GM23338 (cell line): ENCODE data around the gene MAPK11. TPM values are rescaled to one million over a fixed set of nuclear protein-coding genes. Genes with fewer than 3 reads are reported as not detected.

ENCODE experiments used
- ATAC-seq: fragments of 200-7000 bp; cut with Tn5 transposase; 3 replicates; pipeline ENCODE4 v1.9.1; 2020
- DNase-seq: peaks from one replicate; pipeline ENCODE4 v3.0.0-alpha.2; 2015; ENCODE audit warnings: low spot score
- H2AFZ ChIP-seq: fragments of 200-600 bp; sonication (generic); 2 replicates; pipeline ENCODE4 v1.8.0; 2016; ENCODE audit warnings: antibody characterized with exemption, mild to moderate bottlenecking, moderate library complexity
- H3F3A ChIP-seq: fragments of 200-600 bp; sonication (generic); replicated peaks from 2 replicates; pipeline ENCODE4 v1.8.0; 2017; ENCODE audit warnings: antibody characterized with exemption, mixed run types, low read depth
- H3K27ac ChIP-seq: fragments of 200-600 bp; sonication (generic); 2 replicates; pipeline ENCODE4 v1.6.1; 2016; ENCODE audit warnings: low read depth
- H3K27me3 ChIP-seq: fragments of 200-600 bp; sonication (generic); 2 replicates; pipeline ENCODE4 v1.8.0; 2016; ENCODE audit warnings: mild to moderate bottlenecking, mixed run types, moderate library complexity; ENCODE audit not compliant: insufficient read depth
- H3K36me3 ChIP-seq: fragments of 200-600 bp; sonication (generic); 2 replicates; pipeline ENCODE4 v1.8.0; 2016; ENCODE audit warnings: mild to moderate bottlenecking; ENCODE audit not compliant: insufficient read depth
- H3K4me1 ChIP-seq: fragments of 200-600 bp; sonication (generic); 2 replicates; pipeline ENCODE4 v1.8.0; 2016; ENCODE audit warnings: mild to moderate bottlenecking, moderate library complexity; ENCODE audit not compliant: insufficient read depth
- H3K4me2 ChIP-seq: fragments of 200-600 bp; sonication (generic); 2 replicates; pipeline ENCODE4 v1.7.1; 2017; ENCODE audit warnings: mixed run types
- H3K4me3 ChIP-seq: fragments of 200-600 bp; sonication (generic); 2 replicates; pipeline ENCODE4 v1.6.1; 2016; ENCODE audit warnings: mixed run types
- H3K79me2 ChIP-seq: fragments of 200-600 bp; sonication (generic); replicated peaks from 2 replicates; pipeline ENCODE4 v1.8.0; 2017; ENCODE audit warnings: mild to moderate bottlenecking; ENCODE audit not compliant: insufficient read depth
- H3K9me2 ChIP-seq: fragments of 200-600 bp; sonication (generic); 2 replicates; pipeline ENCODE4 v1.8.0; 2017; ENCODE audit not compliant: insufficient read depth
- H4K20me1 ChIP-seq: fragments of 200-600 bp; sonication (generic); replicated peaks from 2 replicates; pipeline ENCODE4 v1.8.0; 2017; ENCODE audit warnings: mild to moderate bottlenecking; ENCODE audit not compliant: insufficient read depth
- H3K27ac Mint-ChIP-seq: 2 replicates; pipeline ENCODE4 v1.8.0; 2020; ENCODE audit warnings: inconsistent platforms, mild to moderate bottlenecking, moderate library complexity, mixed read lengths
- H3K27me3 Mint-ChIP-seq: 3 replicates; pipeline ENCODE4 v1.8.0; 2022; ENCODE audit warnings: low read depth, mild to moderate bottlenecking, moderate library complexity, mixed read lengths, inconsistent platforms; ENCODE audit not compliant: insufficient read depth, poor library complexity
- H3K36me3 Mint-ChIP-seq: 3 replicates; pipeline ENCODE4 v1.8.0; 2021; ENCODE audit warnings: low read depth, mild to moderate bottlenecking, inconsistent platforms, moderate library complexity, mixed read lengths
- H3K4me1 Mint-ChIP-seq: 3 replicates; pipeline ENCODE4 v1.8.0; 2020; ENCODE audit warnings: mild to moderate bottlenecking, inconsistent platforms, mixed read lengths
- H3K4me3 Mint-ChIP-seq: 3 replicates; pipeline ENCODE4 v1.8.0; 2021; ENCODE audit warnings: moderate library complexity, mild to moderate bottlenecking, inconsistent platforms, mixed read lengths
- H3K9me3 Mint-ChIP-seq: 3 replicates; pipeline ENCODE4 v1.8.0; 2020; ENCODE audit warnings: moderate library complexity, mild to moderate bottlenecking, inconsistent platforms, mixed read lengths
- EZH2 ChIP-seq: fragments of 200-600 bp; sonication (generic); IDR thresholded peaks from one replicate; pipeline ENCODE4 v1.8.0; 2017; ENCODE audit warnings: antibody characterized with exemption, mild to moderate bottlenecking, low read depth; ENCODE audit not compliant: unreplicated experiment
- EZH2phosphoT487 ChIP-seq: fragments of 200-600 bp; sonication (generic); IDR thresholded peaks from one replicate; pipeline ENCODE4 v1.8.1; 2018; ENCODE audit warnings: antibody characterized with exemption; ENCODE audit not compliant: unreplicated experiment
- JUNB ChIP-seq: IDR thresholded peaks from one replicate; pipeline ENCODE4 v1.6.1; 2016; ENCODE audit warnings: antibody characterized with exemption; ENCODE audit not compliant: unreplicated experiment
- NANOG ChIP-seq: IDR thresholded peaks from 2 replicates; pipeline ENCODE4 v1.6.1; 2016; ENCODE audit warnings: antibody characterized with exemption, borderline replicate concordance
- POLR2AphosphoS5 ChIP-seq: IDR thresholded peaks from 2 replicates; pipeline ENCODE4 v1.6.1; 2016; ENCODE audit warnings: antibody characterized with exemption, low read depth
- STAT1 ChIP-seq: IDR thresholded peaks from one replicate; pipeline ENCODE4 v1.6.1; 2016; ENCODE audit warnings: antibody characterized with exemption; ENCODE audit not compliant: unreplicated experiment
- ZNF114 ChIP-seq: fragments of 250-450 bp; sonication (Bioruptor Pico); IDR thresholded peaks from 2 replicates; pipeline ENCODE4 v1.5.0; 2020; ENCODE audit warnings: mild to moderate bottlenecking, moderate library complexity
- polyA plus RNA-seq: library from polyadenylated mRNA; unstranded; fragments of >200 nt; fragmentation: Nextera tagmentation; extraction: Ambion mirVana; gene quantifications from 2 replicates; pipeline ENCODE4 v1.2.1, GENCODE V29; 2016
- total RNA-seq: library from RNA; depleted of rRNA; stranded (reverse); fragments of >200 nt; shearing (Covaris generic); gene quantifications from 2 replicates; pipeline ENCODE4 v1.2.3, GENCODE V29; 2014
- TF ChIP-seq, protein P1 (sequence below): fragments of 250-450 bp; sonication (Bioruptor Pico); IDR thresholded peaks from 2 replicates; pipeline ENCODE4 v1.5.0; 2020; ENCODE audit warnings: mild to moderate bottlenecking, moderate library complexity
- TF ChIP-seq, protein P2 (sequence below): IDR thresholded peaks from 2 replicates; pipeline ENCODE4 v1.6.1; 2016; ENCODE audit warnings: antibody characterized with exemption
- TF ChIP-seq, protein P3 (sequence below): IDR thresholded peaks from one replicate; pipeline ENCODE4 v1.6.1; 2018; ENCODE audit warnings: antibody characterized with exemption; ENCODE audit not compliant: unreplicated experiment
- TF ChIP-seq, protein P4 (sequence below), 2 experiments: fragments of 200-600 bp in 1 of 2; sonication (generic) in 1 of 2; conservative IDR thresholded peaks; 2 replicates each; pipeline versions ENCODE4 v1.5.1 to v1.6.1; 2016 to 2017; ENCODE audit warnings: antibody characterized with exemption in 2 of 2, low read depth in 2 of 2, mild to moderate bottlenecking in 2 of 2, moderate library complexity in 1 of 2

The MAPK11 gene
- total and polyA plus RNA-seq, 2 experiments from 2014 or later = 0.34 to 1.9 TPM

DNA sequence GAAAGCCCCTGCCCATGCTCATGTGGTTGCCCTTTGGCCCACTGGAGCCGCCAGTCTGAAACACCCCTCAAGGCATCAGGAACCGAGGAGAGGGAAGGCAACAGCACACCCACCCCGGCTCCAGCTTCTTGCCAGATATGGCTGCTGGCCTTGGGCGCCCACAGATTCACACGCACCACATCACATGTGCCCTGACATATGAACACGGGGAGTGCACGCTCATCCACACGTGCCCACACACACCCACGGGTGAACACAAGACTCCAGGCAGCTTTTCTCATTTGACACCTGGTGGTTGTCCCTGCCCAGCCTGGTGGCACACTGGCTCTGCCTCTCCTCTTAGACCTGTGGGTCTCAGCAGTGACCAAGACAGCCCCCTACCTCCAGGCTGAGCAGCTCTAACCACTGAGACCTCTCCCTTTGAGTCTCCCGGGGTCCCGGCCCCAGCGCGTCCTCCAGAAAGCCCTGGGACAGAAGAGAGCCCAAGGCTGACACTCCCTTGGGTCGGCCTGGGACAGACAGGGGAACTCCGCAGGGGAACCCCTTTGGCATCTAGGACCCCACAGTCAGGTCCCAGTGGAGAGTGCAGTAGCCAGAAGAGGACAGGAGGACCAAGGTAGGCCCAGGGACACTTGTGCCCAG is 6.0 kb downstream of the MAPK11 start (continued):
- TF ChIP-seq, protein P1, sequence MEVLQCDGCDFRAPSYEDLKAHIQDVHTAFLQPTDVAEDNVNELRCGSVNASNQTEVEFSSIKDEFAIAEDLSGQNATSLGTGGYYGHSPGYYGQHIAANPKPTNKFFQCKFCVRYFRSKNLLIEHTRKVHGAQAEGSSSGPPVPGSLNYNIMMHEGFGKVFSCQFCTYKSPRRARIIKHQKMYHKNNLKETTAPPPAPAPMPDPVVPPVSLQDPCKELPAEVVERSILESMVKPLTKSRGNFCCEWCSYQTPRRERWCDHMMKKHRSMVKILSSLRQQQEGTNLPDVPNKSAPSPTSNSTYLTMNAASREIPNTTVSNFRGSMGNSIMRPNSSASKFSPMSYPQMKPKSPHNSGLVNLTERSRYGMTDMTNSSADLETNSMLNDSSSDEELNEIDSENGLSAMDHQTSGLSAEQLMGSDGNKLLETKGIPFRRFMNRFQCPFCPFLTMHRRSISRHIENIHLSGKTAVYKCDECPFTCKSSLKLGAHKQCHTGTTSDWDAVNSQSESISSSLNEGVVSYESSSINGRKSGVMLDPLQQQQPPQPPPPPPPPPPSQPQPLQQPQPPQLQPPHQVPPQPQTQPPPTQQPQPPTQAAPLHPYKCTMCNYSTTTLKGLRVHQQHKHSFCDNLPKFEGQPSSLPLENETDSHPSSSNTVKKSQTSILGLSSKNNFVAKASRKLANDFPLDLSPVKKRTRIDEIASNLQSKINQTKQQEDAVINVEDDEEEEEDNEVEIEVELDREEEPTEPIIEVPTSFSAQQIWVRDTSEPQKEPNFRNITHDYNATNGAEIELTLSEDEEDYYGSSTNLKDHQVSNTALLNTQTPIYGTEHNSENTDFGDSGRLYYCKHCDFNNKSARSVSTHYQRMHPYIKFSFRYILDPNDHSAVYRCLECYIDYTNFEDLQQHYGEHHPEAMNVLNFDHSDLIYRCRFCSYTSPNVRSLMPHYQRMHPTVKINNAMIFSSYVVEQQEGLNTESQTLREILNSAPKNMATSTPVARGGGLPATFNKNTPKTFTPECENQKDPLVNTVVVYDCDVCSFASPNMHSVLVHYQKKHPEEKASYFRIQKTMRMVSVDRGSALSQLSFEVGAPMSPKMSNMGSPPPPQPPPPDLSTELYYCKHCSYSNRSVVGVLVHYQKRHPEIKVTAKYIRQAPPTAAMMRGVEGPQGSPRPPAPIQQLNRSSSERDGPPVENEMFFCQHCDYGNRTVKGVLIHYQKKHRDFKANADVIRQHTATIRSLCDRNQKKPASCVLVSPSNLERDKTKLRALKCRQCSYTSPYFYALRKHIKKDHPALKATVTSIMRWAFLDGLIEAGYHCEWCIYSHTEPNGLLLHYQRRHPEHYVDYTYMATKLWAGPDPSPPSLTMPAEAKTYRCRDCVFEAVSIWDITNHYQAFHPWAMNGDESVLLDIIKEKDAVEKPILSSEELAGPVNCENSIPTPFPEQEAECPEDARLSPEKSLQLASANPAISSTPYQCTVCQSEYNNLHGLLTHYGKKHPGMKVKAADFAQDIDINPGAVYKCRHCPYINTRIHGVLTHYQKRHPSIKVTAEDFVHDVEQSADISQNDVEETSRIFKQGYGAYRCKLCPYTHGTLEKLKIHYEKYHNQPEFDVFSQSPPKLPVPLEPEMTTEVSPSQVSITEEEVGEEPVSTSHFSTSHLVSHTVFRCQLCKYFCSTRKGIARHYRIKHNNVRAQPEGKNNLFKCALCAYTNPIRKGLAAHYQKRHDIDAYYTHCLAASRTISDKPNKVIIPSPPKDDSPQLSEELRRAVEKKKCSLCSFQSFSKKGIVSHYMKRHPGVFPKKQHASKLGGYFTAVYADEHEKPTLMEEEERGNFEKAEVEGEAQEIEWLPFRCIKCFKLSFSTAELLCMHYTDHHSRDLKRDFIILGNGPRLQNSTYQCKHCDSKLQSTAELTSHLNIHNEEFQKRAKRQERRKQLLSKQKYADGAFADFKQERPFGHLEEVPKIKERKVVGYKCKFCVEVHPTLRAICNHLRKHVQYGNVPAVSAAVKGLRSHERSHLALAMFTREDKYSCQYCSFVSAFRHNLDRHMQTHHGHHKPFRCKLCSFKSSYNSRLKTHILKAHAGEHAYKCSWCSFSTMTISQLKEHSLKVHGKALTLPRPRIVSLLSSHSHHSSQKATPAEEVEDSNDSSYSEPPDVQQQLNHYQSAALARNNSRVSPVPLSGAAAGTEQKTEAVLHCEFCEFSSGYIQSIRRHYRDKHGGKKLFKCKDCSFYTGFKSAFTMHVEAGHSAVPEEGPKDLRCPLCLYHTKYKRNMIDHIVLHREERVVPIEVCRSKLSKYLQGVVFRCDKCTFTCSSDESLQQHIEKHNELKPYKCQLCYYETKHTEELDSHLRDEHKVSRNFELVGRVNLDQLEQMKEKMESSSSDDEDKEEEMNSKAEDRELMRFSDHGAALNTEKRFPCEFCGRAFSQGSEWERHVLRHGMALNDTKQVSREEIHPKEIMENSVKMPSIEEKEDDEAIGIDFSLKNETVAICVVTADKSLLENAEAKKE (CRISPR knock-in tag) = no peak
- TF ChIP-seq EZH2 = no peak
- TF ChIP-seq POLR2AphosphoS5 = no peak

DNA sequence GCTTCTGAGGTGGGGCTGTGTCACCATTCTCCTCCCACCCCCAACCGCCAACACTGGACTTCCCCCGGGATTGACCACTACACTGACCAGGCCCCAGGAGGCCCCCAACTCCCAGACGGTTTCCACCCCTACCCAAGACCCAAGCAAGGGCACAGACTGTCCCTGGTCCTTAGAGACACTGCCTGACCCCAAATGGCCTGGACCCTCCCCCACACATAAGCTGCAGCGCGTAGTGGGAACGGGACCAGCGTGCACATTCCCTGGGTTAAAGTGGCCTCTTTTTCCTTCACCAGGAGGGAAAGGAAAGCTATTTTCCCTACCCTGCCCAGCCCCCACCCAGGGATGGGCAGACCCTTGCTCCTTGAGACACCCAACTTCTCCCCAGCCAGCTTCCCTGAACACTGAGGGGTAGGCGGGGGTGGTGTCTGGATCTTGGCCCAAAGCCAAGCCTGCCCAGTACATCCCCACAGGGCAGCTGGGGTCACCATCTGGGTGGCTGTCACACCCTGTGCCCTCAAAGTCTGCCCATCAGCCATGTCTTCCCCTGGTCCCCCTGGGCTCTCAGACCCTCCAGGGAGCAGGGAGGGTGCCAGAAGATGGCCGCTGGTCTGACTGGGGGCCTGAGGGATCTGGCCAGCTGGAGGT is 7.1 kb downstream of the MAPK11 start:
- H3K4me1 ChIP-seq = peaks cover 7% of the 10 kb centered on the region
- DNase-seq (no peak), ATAC-seq (no peak)
- H3K4me2 ChIP-seq = peak overlapping the region; percentile 66; the same call in 1 of the 2 replicates
- no peaks in the 10 kb centered on the region for H3K9me2 ChIP-seq
- H2AFZ ChIP-seq = no peak overlapping the region
- H3K36me3 ChIP-seq = no peaks in the 10 kb centered on the region
- Mint-ChIP-seq H3K9me3 (no peaks in the 10 kb centered on the region), H3K4me3 (no peak overlapping the region), H3K27ac (no peak overlapping the region), H3K27me3 (peaks cover 34% of the 10 kb centered on the region), H3K4me1 (peaks cover 6% of the 10 kb centered on the region; the same call in 2 of the 3 replicates), H3K36me3 (no peaks in the 10 kb centered on the region)
- no peak overlapping the region for H3K27ac ChIP-seq
- H3K79me2 ChIP-seq = no peaks in the 10 kb centered on the region
- H3K4me3 ChIP-seq = no peak overlapping the region
- H3K27me3 ChIP-seq = peaks cover 44% of the 10 kb centered on the region
- no peaks in the 10 kb centered on the region for H4K20me1 ChIP-seq
- H3F3A ChIP-seq = no peaks in the 10 kb centered on the region
- TF ChIP-seq NANOG (no peak), STAT1 (no peak), POLR2AphosphoS5 (no peak), JUNB (no peak), ZNF114 (no peak), EZH2phosphoT487 (no peak), EZH2 (no peak)
- TF ChIP-seq, protein P2, sequence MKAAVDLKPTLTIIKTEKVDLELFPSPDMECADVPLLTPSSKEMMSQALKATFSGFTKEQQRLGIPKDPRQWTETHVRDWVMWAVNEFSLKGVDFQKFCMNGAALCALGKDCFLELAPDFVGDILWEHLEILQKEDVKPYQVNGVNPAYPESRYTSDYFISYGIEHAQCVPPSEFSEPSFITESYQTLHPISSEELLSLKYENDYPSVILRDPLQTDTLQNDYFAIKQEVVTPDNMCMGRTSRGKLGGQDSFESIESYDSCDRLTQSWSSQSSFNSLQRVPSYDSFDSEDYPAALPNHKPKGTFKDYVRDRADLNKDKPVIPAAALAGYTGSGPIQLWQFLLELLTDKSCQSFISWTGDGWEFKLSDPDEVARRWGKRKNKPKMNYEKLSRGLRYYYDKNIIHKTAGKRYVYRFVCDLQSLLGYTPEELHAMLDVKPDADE = no peak
- TF ChIP-seq, protein P3, sequence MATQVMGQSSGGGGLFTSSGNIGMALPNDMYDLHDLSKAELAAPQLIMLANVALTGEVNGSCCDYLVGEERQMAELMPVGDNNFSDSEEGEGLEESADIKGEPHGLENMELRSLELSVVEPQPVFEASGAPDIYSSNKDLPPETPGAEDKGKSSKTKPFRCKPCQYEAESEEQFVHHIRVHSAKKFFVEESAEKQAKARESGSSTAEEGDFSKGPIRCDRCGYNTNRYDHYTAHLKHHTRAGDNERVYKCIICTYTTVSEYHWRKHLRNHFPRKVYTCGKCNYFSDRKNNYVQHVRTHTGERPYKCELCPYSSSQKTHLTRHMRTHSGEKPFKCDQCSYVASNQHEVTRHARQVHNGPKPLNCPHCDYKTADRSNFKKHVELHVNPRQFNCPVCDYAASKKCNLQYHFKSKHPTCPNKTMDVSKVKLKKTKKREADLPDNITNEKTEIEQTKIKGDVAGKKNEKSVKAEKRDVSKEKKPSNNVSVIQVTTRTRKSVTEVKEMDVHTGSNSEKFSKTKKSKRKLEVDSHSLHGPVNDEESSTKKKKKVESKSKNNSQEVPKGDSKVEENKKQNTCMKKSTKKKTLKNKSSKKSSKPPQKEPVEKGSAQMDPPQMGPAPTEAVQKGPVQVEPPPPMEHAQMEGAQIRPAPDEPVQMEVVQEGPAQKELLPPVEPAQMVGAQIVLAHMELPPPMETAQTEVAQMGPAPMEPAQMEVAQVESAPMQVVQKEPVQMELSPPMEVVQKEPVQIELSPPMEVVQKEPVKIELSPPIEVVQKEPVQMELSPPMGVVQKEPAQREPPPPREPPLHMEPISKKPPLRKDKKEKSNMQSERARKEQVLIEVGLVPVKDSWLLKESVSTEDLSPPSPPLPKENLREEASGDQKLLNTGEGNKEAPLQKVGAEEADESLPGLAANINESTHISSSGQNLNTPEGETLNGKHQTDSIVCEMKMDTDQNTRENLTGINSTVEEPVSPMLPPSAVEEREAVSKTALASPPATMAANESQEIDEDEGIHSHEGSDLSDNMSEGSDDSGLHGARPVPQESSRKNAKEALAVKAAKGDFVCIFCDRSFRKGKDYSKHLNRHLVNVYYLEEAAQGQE = no peak
- TF ChIP-seq, protein P4, sequence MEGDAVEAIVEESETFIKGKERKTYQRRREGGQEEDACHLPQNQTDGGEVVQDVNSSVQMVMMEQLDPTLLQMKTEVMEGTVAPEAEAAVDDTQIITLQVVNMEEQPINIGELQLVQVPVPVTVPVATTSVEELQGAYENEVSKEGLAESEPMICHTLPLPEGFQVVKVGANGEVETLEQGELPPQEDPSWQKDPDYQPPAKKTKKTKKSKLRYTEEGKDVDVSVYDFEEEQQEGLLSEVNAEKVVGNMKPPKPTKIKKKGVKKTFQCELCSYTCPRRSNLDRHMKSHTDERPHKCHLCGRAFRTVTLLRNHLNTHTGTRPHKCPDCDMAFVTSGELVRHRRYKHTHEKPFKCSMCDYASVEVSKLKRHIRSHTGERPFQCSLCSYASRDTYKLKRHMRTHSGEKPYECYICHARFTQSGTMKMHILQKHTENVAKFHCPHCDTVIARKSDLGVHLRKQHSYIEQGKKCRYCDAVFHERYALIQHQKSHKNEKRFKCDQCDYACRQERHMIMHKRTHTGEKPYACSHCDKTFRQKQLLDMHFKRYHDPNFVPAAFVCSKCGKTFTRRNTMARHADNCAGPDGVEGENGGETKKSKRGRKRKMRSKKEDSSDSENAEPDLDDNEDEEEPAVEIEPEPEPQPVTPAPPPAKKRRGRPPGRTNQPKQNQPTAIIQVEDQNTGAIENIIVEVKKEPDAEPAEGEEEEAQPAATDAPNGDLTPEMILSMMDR (conservative IDR thresholded peaks at IDR 0.05; ENCODE audit: low read depth in 2 of 2) = no peak
